Stimulated activated CD8-positive, alpha-beta memory T cell treated with anti-CD3 and anti-CD28 coated beads, Interleukin-7, amount 100 ng/mL, for 4 hours (primary cell): Measurements from ENCODE around the gene ULK4.
"Not testable (repeated sequence)": the region's sequence is repeated elsewhere in the genome, so short reads cannot be mapped to it uniquely, and the experiment has no call there.

Experiments
- DNase-seq, 2 donors: peaks; one replicate each; pipeline ENCODE4 v3.0.0-alpha.2; 2020; ENCODE audit warnings: low read depth in 2 of 2

The ULK4 gene

DNA sequence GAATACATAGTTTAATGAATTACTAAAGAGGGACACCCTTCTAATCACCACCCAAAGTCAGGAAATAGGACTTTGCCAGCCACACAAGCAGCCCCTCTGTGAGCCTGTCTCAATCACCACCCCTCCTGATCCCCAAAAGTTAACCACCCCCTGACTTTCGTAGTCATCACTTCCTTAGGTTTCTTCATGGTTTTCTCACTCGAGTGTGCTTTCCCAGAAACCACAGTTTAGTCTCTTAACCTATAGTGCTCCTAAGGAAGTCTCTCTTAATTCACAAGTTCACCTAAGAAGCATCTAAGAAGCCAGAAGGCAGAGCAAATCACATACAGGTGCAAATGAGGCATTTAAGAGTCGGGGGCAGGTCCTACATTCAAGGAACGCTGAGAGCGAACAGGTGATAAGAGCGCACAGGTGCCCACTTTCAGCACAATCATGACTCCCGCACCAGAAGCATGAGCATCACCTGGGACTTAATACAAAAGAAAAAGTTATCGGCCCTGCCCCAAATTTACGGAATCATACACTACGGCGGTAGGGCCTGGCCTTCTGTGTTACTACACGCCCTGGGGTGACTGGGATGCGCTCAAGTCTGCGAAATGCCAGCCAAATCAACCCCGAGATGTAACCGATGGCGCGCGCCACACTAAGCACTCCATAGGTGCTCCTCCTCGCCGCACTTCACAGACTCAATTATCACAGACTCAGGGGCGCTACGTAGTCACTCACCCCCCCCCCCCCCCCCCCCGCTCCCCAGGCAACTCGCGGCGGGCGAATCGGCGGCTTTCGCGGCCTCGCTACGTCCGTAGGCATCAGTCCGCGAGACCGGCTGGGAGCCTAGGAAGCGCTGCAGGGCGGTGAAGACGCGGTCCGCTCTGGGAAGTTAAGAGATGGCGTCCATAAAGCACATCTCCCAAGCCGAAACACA lies 815 bp downstream of the ULK4 start:
- peak; percentile 9 to 40 for DNase-seq

DNA sequence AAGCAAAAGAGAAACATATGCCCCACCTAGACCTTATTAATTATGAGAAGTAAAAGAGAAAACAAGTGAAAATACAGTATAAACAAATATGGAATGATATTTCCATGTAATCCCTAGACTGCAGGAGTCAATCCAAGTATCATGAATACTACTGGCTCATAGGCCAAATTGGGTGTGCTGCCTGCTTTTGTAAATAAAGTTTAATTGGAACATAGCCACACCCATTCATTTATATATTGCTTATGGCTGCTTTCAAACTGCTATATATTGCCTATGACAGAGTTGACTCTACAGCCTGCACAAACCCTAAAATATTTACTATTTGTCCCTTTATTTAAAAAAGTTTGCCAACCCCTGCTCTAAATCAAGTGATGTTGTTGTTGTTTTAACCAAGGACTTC lies 5.3 kb downstream of the ULK4 start:
- no peak for DNase-seq

GRCh38 chr3:41955192-41955591 lies 6.7 kb downstream of the ULK4 start:
- DNase-seq = no peak

DNA sequence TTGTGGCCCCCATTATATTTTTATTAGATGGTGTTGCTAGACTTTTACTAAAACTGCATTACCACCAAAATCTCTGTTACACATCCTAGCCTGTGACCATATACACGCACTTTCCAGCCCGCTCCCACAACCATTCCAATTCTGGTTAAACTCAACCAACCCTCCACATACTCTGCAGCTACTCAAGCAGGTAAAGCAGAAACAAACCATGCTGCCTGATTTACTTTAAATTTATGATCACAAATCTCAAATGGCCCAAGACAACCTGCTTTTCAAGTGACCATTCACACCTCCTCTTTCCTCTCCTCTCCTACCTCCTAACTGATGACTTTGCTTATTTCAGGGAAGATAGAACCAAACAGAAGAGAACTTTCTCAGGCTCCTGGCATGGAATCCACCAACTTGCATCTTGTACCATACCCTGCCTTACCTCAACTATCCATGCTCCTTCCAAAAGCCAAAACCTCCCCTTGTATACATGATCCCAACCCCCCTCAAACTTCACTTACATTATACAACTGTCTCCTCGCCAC lies 18.5 kb downstream of the ULK4 start:
- no peak for DNase-seq

DNA sequence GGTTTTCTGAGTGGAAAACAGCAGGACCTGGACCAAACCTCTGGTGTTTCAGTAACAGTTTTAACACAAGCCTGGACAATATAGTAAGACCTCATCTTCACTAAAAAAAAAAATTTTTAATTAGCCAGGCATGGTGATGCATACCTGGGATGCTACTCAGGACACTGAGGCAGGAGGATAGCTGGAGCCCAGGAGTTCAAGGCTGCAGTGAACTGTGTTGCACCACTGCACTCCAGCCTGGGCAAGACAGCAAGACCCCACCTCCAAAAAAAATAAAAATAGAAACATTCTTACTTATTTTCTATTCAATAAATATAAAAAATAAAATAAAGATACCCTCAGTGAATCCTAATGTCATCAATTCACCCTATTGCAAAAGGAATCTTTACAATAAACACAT lies 21.5 kb downstream of the ULK4 start:
- DNase-seq = no peak

DNA sequence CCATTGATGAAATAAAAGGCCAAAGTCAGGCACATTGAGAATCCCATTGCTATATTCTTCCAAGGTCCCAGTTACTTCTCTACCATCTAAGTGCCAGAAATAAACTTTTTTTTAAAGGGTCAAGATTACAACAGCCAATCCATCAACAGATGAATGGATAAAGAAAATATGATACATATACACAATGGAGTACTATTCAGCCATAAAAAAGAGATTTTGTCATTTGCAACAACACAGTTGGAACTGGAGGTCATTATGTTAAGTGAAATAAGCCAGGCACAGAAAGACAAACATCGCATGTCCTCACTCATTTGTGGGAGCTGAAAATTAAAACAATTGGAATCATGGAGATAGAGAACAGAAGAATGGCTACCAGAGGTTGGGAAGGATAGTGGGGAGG lies 25.5 kb downstream of the ULK4 start:
- no peak for DNase-seq

DNA sequence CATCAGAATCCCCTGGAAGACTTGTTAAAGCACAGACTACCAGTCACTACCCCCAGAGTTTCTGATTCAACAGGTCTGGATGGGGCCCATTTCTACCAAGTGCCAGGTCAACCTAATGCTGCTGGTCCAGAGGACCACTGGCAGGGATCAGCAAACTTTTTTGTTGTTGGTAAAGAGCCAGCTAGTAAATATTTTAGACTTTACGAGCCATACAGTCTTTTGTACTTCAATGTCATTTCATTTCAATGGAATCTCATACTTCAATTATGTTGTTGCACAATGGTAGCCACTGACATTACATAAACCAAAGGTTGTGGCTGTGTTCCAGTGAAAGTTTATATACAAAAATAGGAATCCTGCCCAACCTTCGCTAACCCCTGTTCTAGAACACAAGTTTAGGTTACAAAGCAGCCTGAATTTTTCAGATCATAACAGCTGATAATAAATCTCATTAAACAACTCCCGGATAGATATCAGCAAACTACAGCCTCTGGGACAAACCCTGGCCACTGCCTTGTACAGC lies 28.7 kb downstream of the ULK4 start:
- DNase-seq = no peak

DNA sequence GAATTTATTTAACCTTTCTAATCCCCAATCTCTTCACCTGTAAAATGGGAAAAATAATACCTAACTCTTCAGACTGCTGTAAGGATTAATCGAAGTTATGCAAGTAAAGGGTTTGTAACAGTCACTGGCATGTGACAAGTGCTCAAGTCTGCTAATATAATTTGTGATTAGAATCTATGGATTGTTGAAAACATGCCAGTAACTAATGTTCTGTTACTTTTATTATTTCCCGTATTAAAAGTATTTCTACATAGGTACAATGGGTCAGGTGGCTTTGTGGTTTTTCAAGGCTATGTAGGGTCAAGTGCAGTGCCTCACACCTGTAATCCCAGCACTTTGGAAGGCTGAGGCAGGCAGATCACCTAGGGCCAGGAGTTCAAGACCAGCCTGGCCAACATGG lies 29.4 kb downstream of the ULK4 start:
- no peak for DNase-seq

- DNase-seq = no peak
Measured at GRCh38 chr3:41920406-41920965, 41.4 kb downstream of the ULK4 start.

DNA sequence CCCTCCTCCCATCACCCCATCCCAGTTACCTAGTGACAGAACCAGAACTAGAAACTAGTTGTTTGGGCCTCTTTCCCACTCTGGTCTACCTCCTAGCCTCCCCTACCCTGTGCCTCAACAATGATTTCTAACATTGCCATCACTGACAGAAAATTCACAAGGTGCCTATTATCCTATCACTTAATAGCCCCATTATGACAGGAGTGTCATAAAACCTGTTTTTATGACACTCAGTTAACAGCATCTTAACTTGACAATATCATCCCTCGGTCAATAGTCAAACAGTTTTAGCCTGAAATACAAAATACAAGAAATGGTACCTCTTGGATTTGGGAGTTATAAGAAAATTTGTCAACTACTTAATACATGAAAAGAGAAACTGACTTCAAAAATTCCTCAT lies 46.5 kb downstream of the ULK4 start:
- no peak for DNase-seq

DNA sequence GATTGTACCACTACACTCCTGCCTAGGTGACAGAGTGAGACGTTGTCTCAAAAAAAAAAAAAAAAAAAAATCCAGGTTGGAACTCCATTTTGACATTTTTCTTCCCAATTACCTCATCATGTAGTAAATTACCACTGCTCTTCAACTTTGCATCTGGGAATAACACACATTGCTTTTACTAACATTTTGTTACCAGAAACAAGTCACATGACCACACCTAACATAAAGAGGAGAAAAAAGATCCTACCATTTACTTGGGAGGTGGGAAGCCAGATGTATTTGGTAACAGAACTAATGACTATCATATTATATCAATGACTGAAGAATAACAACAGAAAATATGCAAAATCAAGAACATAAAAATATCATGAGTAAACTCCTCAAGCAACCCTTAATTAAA lies 49.6 kb downstream of the ULK4 start:
- DNase-seq = no peak

- DNase-seq = no peak
Measured at GRCh38 chr3:41907330-41908073, 54.4 kb downstream of the ULK4 start.

DNA sequence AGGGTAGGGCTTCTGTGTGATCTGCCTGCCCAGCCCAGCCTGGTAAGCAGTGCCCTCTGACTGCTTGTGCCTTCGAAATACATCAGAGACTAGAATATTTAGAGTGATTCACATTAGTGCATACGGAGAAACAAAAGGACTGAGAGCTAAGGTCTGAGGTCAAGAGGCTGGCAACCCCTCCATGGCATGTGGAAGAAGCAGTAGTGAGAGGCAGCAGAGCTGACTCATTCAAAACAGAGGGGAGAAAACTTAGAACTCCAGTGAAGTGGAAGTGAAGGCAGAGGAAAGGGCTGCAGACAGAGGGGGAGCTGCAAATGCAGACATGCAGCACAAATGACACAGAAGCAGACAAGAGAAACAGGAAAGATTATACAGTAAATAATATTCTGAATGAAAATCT lies 61.6 kb downstream of the ULK4 start:
- no peak for DNase-seq

GRCh38 chr3:41898631-41899030 lies 63.3 kb downstream of the ULK4 start:
- DNase-seq = no peak

- DNase-seq = no peak
Measured at GRCh38 chr3:41893977-41894376, 67.9 kb downstream of the ULK4 start.

GRCh38 chr3:41888368-41889076 lies 73.4 kb downstream of the ULK4 start:
- DNase-seq = no peak

DNA sequence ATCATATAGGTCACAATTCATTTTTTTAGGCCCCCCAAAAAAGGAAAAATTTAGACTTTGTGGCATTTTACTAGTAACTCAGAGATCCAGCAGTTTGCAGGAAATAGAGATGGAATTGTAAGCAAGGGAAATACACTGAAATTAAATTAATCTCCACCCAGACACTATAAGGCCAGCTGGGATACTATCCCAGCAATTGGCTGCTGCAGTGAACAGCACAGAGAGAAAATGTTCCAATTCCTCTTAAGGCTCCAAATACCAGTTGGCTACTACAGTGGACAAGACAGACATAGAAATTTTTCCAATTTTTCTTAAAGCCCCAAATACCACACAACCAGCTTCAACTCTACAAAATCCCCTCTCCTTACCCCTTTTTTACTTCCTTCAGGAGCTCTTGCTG lies 78.9 kb downstream of the ULK4 start:
- DNase-seq = no peak

DNA sequence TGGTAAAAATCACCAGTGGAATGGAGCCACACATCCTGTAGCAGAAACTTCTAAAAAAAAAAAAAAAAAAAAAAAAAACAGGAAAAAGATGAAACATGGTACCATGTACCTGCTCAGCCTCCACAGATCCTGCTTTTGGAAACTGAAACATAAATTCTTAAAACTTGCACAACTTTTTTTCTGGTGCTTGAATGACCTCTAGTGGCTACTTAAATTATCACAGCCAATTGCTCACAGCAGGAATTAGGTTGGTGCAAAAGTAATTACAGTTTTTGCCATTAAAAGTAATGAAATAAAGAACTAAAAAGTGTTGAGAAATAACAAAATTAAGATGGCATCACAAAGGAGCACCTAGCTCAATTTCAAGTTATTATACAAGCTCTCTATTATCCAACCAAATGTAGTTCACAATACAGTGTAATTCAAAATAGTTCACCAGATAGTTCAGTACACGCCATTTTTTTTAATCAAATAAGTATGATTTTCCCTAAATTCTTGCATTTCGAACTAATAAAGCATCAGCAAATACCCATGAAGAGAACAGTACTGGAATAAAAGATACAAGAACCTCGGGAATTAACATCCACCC lies 80.6 kb downstream of the ULK4 start:
- DNase-seq = no peak

GRCh38 chr3:41880387-41880786 lies 81.5 kb downstream of the ULK4 start:
- no peak for DNase-seq

- DNase-seq = not testable (repeated sequence)
Measured at GRCh38 chr3:41877741-41878140, 84.2 kb downstream of the ULK4 start.

- no peak for DNase-seq
Measured at GRCh38 chr3:41874022-41874421, 87.9 kb downstream of the ULK4 start.
